Middle frontal gyrus (tissue), 1 donor: ENCODE data around the gene TUBB4B.
"Not testable (repeated sequence)": the region's sequence is repeated elsewhere in the genome, so short reads cannot be mapped to it uniquely, and the experiment has no call there.

Experiments used
- DNase-seq: peaks from one replicate; pipeline ENCODE4 v3.0.0-alpha.2; 2015; ENCODE audit warnings: low spot score; ENCODE audit errors: extremely low spot score

TUBB4B gene

DNA sequence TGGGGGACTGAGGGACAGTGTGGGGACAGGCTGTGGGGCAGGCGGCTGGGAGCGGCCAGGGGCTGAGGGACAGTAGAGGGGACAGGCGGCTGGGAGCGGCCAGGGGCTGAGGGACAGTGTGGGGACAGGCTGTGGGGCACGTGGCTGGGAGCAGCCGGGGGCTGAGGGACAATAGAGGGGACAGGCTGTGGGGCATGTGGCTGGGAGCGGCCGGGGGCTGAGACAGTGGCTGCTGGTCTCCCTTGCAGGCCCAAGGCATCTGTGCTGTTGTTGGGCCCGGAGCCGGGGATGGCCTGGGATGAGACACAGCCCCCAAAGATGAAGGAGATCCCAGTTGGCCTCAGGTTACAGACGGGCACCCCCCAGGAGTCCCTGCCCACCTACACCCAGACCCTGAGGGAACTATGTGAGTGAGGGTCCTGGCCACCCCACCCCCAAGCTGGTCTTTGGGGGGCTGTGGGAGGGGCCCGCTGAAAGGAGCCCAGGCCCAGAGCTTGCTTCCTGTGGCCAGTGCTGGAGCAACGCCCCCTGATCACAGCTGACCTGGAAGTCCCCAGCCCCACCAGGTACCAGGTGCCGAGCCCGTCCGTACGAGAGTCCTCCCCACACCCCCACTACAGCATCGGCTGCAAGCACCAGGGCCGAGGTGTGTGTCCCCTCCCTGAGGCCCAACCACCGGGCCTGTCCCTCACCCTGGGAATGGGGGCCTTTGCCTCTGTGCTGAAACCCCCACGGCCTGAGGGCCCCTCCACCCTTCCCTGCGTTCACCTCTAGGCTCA lies 10.6 kb downstream of the TUBB4B start:
- no peak for DNase-seq

DNA sequence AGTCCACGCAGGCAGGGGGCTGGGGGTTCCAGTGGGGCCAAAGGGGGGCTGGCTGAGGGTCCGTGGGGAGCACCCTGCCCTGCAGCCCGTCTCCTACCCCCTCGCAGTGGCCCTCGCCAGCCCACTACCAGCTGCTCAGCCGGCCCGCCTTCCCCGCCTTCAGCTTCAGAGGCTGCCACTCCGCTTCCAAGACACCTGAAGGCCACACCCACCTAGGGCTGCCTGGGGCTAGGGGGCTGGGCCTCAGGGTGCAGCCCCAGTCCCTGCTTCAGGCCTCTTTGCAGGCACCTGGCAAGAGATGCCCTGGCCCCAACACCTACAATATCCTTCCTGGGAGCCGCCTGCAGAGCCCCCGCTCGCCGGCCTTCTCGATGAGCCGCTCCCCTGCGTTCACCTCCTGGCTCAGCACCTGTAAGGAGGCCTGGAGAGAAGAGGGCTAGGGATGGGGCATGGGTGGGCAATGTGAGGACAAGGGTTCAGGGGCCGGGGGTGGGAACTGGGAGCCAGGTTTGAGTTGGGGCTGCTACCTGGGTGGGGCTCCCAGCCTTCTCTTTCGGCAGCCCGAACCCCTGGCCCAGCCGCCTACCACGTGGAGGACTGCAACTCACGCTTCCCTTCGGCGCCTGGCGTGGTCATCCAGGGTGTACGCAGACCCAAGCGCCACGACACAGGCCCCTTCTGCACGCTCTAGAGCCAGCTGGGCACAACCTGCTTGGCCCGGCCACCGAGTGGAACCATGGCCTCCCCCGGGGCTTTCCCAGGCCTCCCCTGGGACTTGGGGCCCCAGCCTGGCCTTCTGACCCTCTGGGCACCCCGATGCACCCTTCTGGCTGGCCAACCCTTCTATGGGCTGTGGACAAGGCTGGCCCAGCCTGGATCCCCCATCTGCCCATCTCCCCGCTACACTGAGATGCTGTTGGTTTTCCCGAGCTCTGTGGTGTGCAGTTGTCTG lies 11.7 kb downstream of the TUBB4B start:
- no peak for DNase-seq

DNA sequence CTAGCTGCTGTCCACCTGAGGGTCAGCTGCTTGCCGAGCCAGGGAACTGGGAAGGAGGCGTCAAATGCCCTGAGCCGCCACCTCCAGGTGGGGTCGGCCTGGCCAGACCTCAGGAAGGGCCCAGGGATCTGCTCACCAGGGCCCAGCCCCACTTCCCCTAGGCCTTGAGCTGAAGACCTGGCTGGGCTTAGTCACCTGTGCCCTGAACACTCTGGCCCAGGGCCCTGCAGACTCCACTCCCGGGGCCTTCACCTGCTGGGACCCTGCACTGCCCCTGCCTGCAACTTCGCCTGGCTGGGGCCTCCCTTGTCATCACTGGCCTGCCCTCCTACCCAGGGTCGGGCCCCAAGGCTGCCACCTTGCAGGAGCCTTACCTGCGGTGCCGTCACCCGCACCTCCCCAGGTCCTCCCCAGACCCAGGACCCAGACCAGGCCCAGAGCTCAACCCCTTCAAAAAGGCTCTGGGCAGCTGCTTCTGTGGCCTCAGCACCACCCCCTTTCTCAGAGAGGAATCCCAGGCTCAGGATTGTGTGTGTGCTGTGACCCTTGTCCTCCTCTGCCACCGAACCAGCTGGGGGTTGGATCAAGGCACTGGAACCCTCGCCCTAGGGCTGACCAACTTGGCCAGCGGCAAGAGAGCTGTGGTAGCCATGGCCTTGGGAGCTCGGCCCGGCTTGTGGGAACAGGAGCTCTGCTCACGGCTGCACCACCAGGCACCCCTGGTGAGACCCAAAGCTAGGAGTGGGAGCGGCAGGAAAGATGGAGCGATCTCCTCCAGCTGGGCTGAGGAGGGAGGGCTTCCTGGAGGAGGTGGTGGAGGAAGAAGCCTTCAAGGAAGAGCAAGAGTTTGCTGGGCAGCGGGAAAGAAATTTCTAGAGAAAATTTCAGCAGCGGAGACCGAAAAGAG lies 12.9 kb downstream of the TUBB4B start:
- DNase-seq, result no peak

GRCh38 chr9:137254624-137255447 lies 13.7 kb downstream of the TUBB4B start, which contains the start of gene NELFB:
NELFB (plus strand) TSS chr9:137255327.
- DNase-seq, result peak; percentile 79

GRCh38 chr9:137255448-137256114 lies 14.5 kb downstream of the TUBB4B start:
- DNase-seq, result no peak

DNA sequence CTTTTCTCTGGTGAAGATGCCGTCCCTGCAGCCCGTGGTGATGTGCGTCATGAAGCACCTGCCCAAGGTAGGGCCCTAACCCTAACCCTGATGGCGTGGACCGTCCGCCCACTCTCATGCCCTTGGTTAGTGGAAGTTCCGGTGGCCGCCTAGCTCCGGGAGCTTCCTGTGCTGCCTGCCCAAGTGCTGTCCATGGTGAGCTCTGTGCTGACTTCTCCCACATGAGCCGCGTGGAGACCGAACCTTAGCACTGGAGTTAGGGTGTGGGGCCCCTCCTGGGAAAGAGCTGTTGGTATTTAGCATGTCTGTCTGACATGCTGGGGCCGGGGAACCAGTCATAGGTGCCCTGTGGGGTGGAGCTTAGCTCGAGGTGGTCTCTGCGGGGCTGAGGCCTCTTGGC lies 15.3 kb downstream of the TUBB4B start:
- DNase-seq, result no peak

- no peak for DNase-seq
These were observed 15.8 kb downstream of the TUBB4B start for GRCh38 chr9:137256856-137257255.

DNA sequence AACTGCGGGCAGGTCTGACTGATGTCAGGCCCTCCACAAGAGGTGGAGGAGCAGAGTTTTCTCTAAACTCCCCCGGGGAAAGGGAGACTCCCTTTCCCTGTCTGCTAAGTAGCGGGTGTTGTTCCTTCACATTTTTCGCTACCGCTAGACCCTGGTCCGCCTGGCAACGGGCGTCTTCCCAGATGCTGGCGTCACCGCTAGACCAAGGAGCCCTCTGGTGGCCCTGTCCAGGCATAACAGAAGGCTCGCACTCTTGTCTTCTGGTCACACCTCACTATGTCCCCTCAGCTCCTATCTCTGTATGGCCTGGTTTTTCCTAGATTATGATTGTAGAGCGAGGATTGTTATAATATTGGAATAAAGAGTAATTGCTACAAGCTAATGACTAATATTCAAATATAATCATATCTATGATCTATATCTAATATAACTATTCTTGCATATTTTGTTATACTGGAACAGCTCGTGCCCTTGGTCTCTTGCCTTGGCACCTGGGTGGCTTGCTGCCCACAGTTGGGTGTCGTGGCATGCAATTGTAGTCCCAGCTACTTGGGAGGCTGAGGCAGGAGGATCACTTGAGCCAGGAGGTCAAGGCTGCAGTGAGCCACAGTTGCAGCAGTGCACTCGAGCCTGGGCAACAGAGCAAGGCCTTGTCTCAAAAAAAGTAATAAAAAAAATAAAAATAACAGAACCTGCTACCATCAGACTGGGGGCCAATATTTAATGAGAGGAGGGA lies 21.3 kb downstream of the TUBB4B start:
- not testable (repeated sequence) for DNase-seq

- DNase-seq, result no peak
These were observed 21.8 kb downstream of the TUBB4B start for GRCh38 chr9:137262909-137263285.

DNA sequence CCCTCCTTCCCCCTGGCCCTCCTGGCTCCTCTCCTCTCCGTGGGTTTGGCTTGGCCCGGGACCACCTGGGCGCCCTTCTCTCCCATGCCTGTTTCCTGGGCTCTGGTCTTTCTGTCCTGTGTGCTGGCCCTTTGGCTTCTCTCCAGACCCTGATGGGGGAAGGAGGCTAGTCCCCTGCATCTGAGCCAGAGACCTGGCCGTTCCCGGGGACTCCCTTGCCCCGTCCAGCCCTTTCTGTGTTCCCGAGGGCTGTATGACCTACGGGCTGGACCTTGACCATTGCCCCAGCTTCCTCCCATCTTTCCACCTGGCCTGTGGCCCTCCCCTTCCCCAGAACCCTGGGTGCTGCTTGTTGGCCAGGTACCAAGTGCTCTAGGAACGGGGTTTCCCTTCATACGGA lies 22.4 kb downstream of the TUBB4B start:
- no peak for DNase-seq

DNA sequence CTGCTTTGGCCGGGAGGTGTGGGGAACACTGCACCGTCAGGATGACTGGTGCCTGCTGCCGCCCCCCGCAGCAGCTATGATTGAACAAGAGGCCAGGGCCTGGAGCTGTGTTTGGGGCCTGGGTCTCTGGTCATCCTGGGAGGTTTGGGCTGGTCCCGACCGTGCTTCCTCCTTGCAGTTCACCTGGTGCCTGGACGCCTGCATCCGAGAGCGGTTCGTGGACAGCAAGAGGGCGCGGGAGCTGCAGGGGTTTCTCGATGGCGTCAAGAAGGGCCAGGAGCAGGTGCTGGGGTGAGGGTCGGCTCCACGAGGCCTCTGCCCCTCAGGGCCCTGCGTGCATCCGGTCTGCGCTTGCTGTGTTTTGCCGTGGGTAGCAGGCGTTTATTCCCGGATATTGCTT lies 23.0 kb downstream of the TUBB4B start:
- no peak for DNase-seq

DNA sequence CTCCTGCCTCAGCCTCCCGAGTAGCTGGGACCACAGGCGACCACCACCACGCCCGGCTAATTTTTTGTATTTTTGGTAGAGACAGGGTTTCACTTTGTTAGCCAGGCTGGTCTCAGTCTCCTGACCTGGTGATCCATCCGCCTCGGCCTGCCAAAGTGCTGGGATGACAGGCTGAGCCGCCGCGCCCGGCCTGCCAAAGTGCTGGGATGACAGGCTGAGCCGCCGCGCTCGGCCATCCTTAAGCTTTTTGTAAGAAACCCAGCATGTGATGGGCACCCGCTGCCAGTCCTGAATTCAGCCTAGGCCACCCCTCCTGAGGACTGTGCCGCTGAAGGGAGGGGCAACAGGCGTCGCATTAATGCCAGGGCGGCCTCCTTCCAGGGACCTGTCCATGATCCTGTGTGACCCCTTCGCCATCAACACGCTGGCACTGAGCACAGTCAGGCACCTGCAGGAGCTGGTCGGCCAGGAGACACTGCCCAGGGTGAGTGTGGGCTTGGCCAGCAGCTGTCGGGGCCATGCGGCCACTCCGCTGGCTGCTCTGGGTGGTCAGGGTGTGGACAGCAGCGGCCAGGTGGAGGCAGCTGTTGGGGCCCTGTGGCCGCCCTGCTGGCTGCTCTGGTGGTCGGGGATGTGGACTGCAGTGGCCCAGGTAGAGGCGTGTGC lies 24.5 kb downstream of the TUBB4B start:
- no peak for DNase-seq

- DNase-seq, result no peak
These were observed 25.1 kb downstream of the TUBB4B start for GRCh38 chr9:137266162-137266527.

DNA sequence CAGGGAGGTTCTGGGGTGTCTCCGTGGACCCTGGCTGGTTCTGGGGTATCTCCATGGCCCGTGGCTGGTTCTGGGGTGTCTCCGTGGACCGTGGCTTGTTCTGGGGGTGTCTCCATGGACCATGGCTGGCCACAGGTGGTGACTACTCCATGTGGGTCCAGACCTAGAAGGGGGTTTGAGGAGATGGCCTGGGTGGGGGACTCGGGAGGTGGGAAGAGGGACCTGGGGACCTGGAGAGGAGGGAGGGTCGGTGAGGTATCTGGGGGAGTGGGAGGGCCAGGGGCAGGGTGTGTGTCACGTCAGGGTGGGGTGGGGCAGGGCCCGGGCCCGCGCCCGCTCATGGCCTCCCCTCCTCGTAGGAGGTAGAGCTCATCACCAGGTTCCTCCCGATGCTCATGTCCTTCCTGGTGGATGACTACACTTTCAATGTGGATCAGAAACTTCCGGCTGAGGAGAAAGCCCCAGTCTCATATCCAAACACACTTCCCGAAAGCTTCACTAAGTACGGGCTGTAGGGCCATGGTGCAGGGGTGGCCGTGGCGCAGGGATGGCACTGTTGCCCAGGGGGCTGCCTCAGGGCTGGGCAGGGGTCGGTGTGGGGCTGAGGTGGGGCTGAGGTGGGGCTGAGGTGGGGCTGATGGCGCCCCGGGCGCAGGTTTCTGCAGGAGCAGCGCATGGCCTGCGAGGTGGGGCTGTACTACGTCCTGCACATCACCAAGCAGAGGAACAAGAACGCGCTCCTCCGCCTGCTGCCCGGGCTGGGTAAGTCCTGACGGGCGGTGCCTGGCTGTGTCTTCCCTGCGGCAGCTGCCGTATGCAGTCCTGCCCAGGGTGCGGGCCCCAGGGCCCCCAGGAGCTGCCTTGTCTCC lies 25.7 kb downstream of the TUBB4B start:
- no peak for DNase-seq

DNA sequence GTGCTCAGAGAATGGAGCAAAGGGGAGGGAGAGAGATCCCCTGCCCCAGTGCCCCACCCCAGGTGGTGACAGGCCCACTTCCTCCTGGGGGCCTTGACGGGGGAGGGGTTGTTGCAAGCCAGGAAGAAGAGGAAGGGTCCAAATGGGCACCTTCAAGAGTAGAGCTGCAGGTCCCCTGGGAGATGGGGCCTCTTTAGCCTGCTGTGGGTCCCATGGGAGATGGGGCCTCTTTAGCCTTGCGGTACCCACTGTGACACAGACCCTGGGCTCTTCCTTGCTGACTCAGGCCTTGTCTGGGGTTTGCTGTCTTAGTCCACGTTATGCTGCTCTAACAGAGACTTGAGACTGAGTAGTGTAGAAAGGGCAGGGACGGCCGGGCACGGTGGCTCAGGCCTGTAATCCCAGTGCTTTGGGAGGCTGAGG lies 26.9 kb downstream of the TUBB4B start:
- no peak for DNase-seq

DNA sequence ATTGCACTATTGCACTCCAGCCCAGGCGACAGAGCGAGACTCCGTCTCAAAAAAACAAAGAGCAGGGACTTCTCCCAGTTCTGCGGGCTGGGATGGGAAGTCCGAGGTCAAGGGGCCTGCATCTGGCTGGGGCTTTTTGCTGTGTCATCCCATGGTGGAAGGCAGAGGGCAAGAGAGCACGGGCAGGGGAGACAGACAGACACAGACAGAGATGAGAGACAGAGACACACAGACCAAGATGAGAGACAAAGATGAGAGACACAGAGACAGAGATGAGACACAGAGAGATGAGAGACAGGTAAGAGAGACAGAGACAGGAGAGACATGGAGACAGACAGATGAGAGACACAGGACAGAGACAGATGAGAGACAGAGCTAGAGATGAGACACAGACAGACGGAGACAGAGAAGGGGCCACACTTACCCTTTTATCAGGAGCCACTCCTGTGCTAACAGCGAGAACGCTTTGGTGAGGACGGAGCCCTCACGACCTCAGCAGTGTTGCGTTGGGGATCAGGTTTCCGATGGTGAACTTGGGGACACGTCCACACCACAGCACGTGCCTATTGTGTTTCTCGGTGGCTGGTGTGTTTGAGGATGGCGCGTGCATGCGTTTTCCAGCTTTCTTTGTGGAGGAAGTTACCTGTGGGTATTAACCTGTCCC lies 27.6 kb downstream of the TUBB4B start:
- DNase-seq, result no peak

GRCh38 chr9:137269231-137269772 lies 28.2 kb downstream of the TUBB4B start:
- DNase-seq, result no peak
